OCI-LY1 (cell line): ENCODE data around the gene MYD88.

Source experiments
- CTCF ChIP-seq: fragments of 200-600 bp; sonication (generic), shearing (Covaris generic); IDR thresholded peaks from 2 replicates; pipeline ENCODE4 v1.5.1; 2017; ENCODE audit warnings: mild to moderate bottlenecking, antibody characterized with exemption, low read length, moderate library complexity, mixed read lengths
- EZH2 ChIP-seq: fragments of 200-600 bp; sonication (generic), shearing (Covaris generic); IDR thresholded peaks from 2 replicates; pipeline ENCODE4 v1.8.0; 2017; ENCODE audit warnings: borderline replicate concordance, mixed run types, mild to moderate bottlenecking, antibody characterized with exemption, low read length, moderate library complexity, mixed read lengths

GRCh38 chr3:38094999-38095398, 43.5 kb upstream of the MYD88 start:
- TF ChIP-seq CTCF (no peak), EZH2 (no peak)
